Parathyroid adenoma (tissue), 2 donors: ENCODE measurements around the gene HAAO.
"Not testable (repeated sequence)": the region's sequence is repeated elsewhere in the genome, so short reads cannot be mapped to it uniquely, and the experiment has no call there.

ENCODE experiments used
- H2AFZ ChIP-seq: fragments of 300-600 bp; sonication (generic); one replicate; pipeline ENCODE4 v1.7.0; 2017; ENCODE audit warnings: antibody characterized with exemption, mild to moderate bottlenecking
- H3K27ac ChIP-seq: fragments of 300-600 bp; sonication (generic); one replicate; pipeline ENCODE4 v1.7.0; 2017
- H3K27me3 ChIP-seq: fragments of 300-600 bp; sonication (generic); one replicate; pipeline ENCODE4 v1.7.0; 2017; ENCODE audit warnings: low read length; ENCODE audit not compliant: control insufficient read depth, insufficient read depth
- H3K36me3 ChIP-seq: fragments of 300-600 bp; sonication (generic); one replicate; pipeline ENCODE4 v1.7.0; 2017; ENCODE audit warnings: low read length; ENCODE audit not compliant: control insufficient read depth, insufficient read depth
- H3K4me1 ChIP-seq: fragments of 300-600 bp; sonication (generic); one replicate; pipeline ENCODE4 v1.7.0; 2017; ENCODE audit warnings: control low read depth
- H3K4me2 ChIP-seq: fragments of 300-600 bp; sonication (generic); one replicate; pipeline ENCODE4 v1.7.0; 2017; ENCODE audit warnings: low read length
- H3K4me3 ChIP-seq: fragments of 300-600 bp; sonication (generic); one replicate; pipeline ENCODE4 v1.7.0; 2017; ENCODE audit warnings: low read depth, low read length
- H3K79me2 ChIP-seq: fragments of 300-600 bp; sonication (generic); one replicate; pipeline ENCODE4 v1.7.0; 2017; ENCODE audit warnings: control low read depth
- H3K9ac ChIP-seq: fragments of 300-600 bp; sonication (generic); one replicate; pipeline ENCODE4 v1.7.0; 2017; ENCODE audit warnings: mild to moderate bottlenecking
- H3K9me3 ChIP-seq: fragments of 300-600 bp; sonication (generic); one replicate; pipeline ENCODE4 v1.7.0; 2017; ENCODE audit warnings: low read length; ENCODE audit not compliant: control insufficient read depth
- CTCF ChIP-seq: fragments of 300-600 bp; sonication (generic); IDR thresholded peaks from one replicate; pipeline ENCODE4 v1.7.0; 2017; ENCODE audit warnings: antibody characterized with exemption, mild to moderate bottlenecking
- donor health status: primary hyperparathyroidism.

Gene HAAO

DNA sequence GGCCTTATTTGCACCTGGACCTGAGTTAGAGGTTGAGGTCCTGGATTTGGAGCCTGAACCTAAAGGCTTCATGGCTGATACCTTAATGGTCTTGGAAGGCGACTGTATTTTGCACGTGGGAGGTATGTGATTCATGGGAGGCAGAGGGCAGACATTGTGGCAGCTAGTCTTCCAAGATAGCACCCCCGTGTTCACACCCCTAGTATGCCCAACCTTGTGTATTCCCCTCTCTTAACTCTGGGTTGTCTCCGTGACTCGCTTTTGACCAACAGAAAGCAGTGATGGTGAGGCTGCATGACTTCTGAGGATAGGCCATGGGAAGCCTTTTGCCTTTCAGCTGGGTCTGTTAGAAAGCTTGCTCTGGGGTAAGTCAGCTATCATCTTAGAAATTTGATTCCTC lies 45.8 kb upstream of the HAAO start:
- H3K27me3 ChIP-seq, result no peaks in the 10 kb centered on the region
- no peak overlapping the region for H3K9ac ChIP-seq
- H3K4me1 ChIP-seq, result no peaks in the 10 kb centered on the region
- H3K79me2 ChIP-seq, result no peaks in the 10 kb centered on the region
- no peak overlapping the region for H2AFZ ChIP-seq
- H3K27ac ChIP-seq, result no peak overlapping the region
- no peak for TF ChIP-seq CTCF
- H3K36me3 ChIP-seq, result no peaks in the 10 kb centered on the region
- no peak overlapping the region for H3K4me3 ChIP-seq
- no peak overlapping the region for H3K4me2 ChIP-seq
- H3K9me3 ChIP-seq, result no peaks in the 10 kb centered on the region

DNA sequence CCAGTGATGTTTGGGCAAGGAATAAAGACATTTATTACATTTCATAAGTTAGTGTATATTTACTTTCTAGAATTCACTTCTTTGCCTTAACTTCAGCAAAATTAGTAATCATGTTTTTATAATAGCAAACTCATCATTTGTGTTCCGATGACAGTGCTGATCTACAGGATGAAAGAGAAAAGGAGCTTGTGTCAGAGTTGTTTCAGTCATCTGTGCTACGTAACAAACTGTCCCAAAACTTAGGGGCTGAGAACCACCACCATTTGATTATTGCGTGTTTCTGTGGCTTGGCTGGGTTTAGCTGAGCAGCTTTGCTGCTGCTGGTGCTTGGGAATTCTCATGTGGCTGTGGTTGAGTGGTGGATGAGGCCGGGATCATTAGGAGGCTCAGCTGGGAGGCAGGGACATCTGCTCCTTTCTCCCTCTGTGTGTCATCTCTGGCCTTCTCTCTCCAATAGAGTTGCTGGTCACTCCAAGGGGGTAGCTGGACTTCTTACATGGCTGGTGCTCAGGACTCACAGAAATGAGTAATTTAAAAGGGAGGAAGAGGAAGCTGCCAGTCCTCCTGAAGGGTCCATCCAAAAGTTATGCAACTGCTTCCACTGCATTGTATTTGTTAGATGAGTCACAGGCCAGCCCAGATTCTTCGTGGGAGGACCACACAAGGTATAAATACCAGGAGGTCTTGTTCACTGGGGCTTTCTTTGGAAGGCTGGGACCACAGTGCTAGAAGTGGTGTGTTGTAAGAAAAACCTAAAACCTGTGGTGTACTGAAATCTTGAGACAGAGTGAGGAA lies 43.4 kb upstream of the HAAO start:
- Histone ChIP-seq H3K4me2 (no peak overlapping the region), H3K4me3 (no peak overlapping the region), H3K4me1 (no peaks in the 10 kb centered on the region), H2AFZ (no peak overlapping the region), H3K9me3 (no peaks in the 10 kb centered on the region), H3K79me2 (no peaks in the 10 kb centered on the region), H3K36me3 (no peaks in the 10 kb centered on the region), H3K27ac (no peak overlapping the region), H3K9ac (no peak overlapping the region), H3K27me3 (no peaks in the 10 kb centered on the region)
- TF ChIP-seq CTCF, result no peak

DNA sequence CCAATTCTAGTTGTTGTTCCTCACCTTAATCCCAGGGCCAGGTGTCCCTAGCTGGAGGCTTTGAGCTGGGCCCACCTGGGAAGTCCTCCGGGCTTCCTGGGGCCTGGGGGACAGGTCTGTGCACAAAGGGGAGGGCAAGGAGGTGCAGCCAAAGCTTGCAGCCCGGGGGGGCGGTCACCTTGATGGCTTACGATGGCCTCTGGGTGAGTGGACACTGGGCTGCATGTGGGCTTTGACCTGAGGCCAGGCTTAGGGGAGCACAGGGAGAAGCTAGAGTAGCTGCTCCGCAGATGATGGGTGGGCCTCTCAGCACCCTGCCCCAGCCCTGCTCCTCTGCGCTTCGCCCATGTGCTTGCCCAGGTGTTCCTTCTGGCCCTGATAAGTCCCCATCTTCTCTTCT lies 41.8 kb upstream of the HAAO start:
- Histone ChIP-seq H3K27ac (no peak overlapping the region), H3K9ac (no peak overlapping the region), H3K4me3 (no peak overlapping the region), H2AFZ (no peak overlapping the region), H3K9me3 (no peaks in the 10 kb centered on the region), H3K4me1 (no peaks in the 10 kb centered on the region), H3K27me3 (no peaks in the 10 kb centered on the region), H3K4me2 (no peak overlapping the region), H3K79me2 (no peaks in the 10 kb centered on the region), H3K36me3 (no peaks in the 10 kb centered on the region)
- TF ChIP-seq CTCF, result no peak

GRCh38 chr2:42832289-42832634 lies 39.9 kb upstream of the HAAO start:
- no peaks in the 10 kb centered on the region for H3K27me3 ChIP-seq
- no peaks in the 10 kb centered on the region for H3K36me3 ChIP-seq
- H2AFZ ChIP-seq, result no peak overlapping the region
- no peak overlapping the region for H3K9ac ChIP-seq
- no peaks in the 10 kb centered on the region for H3K9me3 ChIP-seq
- H3K79me2 ChIP-seq, result no peaks in the 10 kb centered on the region
- no peak for TF ChIP-seq CTCF
- H3K4me2 ChIP-seq, result no peak overlapping the region
- no peak overlapping the region for H3K27ac ChIP-seq
- no peak overlapping the region for H3K4me3 ChIP-seq
- no peaks in the 10 kb centered on the region for H3K4me1 ChIP-seq

- not testable (repeated sequence) for H2AFZ ChIP-seq, H3K79me2 ChIP-seq, H3K9me3 ChIP-seq, H3K36me3 ChIP-seq, H3K9ac ChIP-seq, H3K4me3 ChIP-seq, H3K4me1 ChIP-seq, H3K27me3 ChIP-seq, H3K27ac ChIP-seq, H3K4me2 ChIP-seq
These were observed 39.3 kb upstream of the HAAO start for GRCh38 chr2:42831575-42832288.
